ENCODE measurements around the gene ADD1. TPM values are rescaled to one million over a fixed set of nuclear protein-coding genes. Genes with fewer than 3 reads are reported as not detected.

The ADD1 gene
- total and polyA plus RNA-seq, 2 donors (not counting 1 experiment from before 2014, with no cell fraction given) = 302 to 383 TPM

DNA sequence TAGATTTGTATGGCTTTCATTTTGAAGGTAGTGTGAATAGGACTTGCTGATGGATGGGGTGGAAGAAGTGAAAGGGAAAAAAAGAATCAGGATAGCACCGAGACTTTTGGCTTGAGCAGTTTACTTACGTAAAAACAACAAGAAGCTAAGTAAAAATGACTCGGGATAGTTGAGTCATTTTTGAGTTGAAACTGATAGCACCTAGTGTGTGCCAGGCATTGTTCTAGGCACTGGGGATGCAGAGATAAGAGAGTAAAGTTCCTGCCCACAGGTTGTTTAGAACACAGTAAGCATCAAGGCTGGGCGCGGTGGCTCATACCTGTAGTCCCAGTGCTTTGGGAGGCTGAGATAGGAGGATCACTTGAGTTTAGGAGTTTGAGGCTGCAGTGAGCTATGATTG is 34.7 kb downstream of the ADD1 start:
- POLR2A ChIA-PET = no interaction called here
- intact Hi-C loops (cut with micrococcal nuclease) = no loop called here
- H3K27me3 ChIP-seq (replicated peaks in 1 of 4; ENCODE audit: control extremely low read depth in 1 of 4, control insufficient read depth in 3 of 4, insufficient read depth in 4 of 4, low read length in 3 of 4) = no peaks in the 10 kb centered on the region
- no peak overlapping the region for H3K4me3 ChIP-seq (ENCODE audit: control extremely low read depth in 1 of 5, extremely low read depth in 1 of 5, insufficient read depth in 1 of 5, low read depth in 2 of 5, low read length in 4 of 5)
- 98% methylated on average over 5 of the region's 5 CpGs for WGBS (ENCODE audit: insufficient coverage)
- no peak overlapping the region for H2AFZ ChIP-seq (ENCODE audit: insufficient read depth, low read depth, low read length, poor library complexity, severe bottlenecking)
- H3K4me1 ChIP-seq (ENCODE audit: control insufficient read depth in 2 of 2, insufficient read depth in 2 of 2, low read length in 2 of 2) = peaks cover 0 to 2% of the 10 kb centered on the region in 2 donors
- ATAC-seq (ENCODE audit: low read depth) (no peak), DNase-seq (no peak)
- no peak overlapping the region for H3K4me2 ChIP-seq (replicated peaks; ENCODE audit: low read depth, low read length, poor library complexity, severe bottlenecking)
- Mint-ChIP-seq H3K27ac (no peak overlapping the region), H3K27me3 (no peaks in the 10 kb centered on the region), H3K4me3 (no peak overlapping the region), H3K4me1 (peaks cover 27% of the 10 kb centered on the region), H3K9me3 (ENCODE audit: insufficient read depth) (no peaks in the 10 kb centered on the region)
- H3K36me3 ChIP-seq (replicated peaks in 1 of 2; ENCODE audit: control extremely low read depth in 1 of 2, control insufficient read depth in 1 of 2, extremely low read depth in 1 of 2, insufficient read depth in 2 of 2, low read length in 1 of 2) = peaks cover 21 to 73% of the 10 kb centered on the region in 2 experiments
- peaks cover 89% of the 10 kb centered on the region for H4K20me1 ChIP-seq (ENCODE audit: control insufficient read depth, insufficient read depth, low read length, poor library complexity, severe bottlenecking)
- H3K9ac ChIP-seq (ENCODE audit: low read length) = no peak overlapping the region
- CTCF ChIA-PET = interaction anchor here (1.2 to 1.5 kb wide), 3 partner anchors 27 to 116 kb away, joined by 3 to 4 read pairs (median 3); no protein-coding TSS in a partner anchor
- H3K27ac ChIP-seq (ENCODE audit: low read length in 2 of 2) = peak overlapping the region in 1 of 2 donors; percentile 28
- H3K9me3 ChIP-seq (ENCODE audit: control extremely low read depth in 1 of 3, control insufficient read depth in 2 of 3, insufficient read depth in 1 of 3, low read length in 2 of 3) = no peaks in the 10 kb centered on the region
- peaks cover 78% of the 10 kb centered on the region for H3K79me2 ChIP-seq (ENCODE audit: control insufficient read depth, insufficient read depth, low read length)
- TF ChIP-seq, protein P1, sequence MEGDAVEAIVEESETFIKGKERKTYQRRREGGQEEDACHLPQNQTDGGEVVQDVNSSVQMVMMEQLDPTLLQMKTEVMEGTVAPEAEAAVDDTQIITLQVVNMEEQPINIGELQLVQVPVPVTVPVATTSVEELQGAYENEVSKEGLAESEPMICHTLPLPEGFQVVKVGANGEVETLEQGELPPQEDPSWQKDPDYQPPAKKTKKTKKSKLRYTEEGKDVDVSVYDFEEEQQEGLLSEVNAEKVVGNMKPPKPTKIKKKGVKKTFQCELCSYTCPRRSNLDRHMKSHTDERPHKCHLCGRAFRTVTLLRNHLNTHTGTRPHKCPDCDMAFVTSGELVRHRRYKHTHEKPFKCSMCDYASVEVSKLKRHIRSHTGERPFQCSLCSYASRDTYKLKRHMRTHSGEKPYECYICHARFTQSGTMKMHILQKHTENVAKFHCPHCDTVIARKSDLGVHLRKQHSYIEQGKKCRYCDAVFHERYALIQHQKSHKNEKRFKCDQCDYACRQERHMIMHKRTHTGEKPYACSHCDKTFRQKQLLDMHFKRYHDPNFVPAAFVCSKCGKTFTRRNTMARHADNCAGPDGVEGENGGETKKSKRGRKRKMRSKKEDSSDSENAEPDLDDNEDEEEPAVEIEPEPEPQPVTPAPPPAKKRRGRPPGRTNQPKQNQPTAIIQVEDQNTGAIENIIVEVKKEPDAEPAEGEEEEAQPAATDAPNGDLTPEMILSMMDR (IDR thresholded peaks at IDR 0.05) = no peak
- TF ChIP-seq EZH2 (IDR thresholded peaks at IDR 0.05; ENCODE audit: borderline replicate concordance, insufficient read depth, low read depth, low read length, poor library complexity, severe bottlenecking) = no peak

DNA sequence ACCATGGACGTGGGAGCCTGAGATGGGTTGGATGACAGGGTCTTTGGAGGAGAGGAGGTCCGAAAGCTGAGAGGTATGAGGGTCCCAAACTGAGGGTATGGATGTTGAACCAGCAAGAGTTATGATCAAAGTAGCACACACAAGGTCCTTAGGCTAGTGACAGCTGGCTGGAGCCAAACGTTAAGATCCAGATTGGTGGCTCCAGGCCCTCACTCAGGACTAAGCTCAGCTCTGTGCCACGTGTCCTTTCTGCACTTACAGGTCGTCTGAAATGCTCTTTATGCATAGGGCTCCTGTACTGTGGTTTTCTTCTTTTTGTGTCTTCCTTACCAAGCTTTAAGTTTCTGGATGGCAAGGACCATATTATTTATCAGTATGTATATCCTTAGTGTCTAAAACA is 35.4 kb downstream of the ADD1 start:
- H4K20me1 ChIP-seq (ENCODE audit: control insufficient read depth, insufficient read depth, low read length, poor library complexity, severe bottlenecking) = peaks cover 89% of the 10 kb centered on the region
- peak overlapping the region in 1 of 2 donors; percentile 28 for H3K27ac ChIP-seq (ENCODE audit: low read length in 2 of 2)
- H3K4me2 ChIP-seq (replicated peaks; ENCODE audit: low read depth, low read length, poor library complexity, severe bottlenecking) = no peak overlapping the region
- TF ChIP-seq EZH2 (IDR thresholded peaks at IDR 0.05; ENCODE audit: borderline replicate concordance, insufficient read depth, low read depth, low read length, poor library complexity, severe bottlenecking) = no peak
- TF ChIP-seq, protein P1 (IDR thresholded peaks at IDR 0.05) = no peak
- H3K4me1 ChIP-seq (ENCODE audit: control insufficient read depth in 2 of 2, insufficient read depth in 2 of 2, low read length in 2 of 2) = no peaks in the 10 kb centered on the region
- H3K27me3 ChIP-seq (replicated peaks in 1 of 4; ENCODE audit: control extremely low read depth in 1 of 4, control insufficient read depth in 3 of 4, insufficient read depth in 4 of 4, low read length in 3 of 4) = no peaks in the 10 kb centered on the region
- no peak overlapping the region for H2AFZ ChIP-seq (ENCODE audit: insufficient read depth, low read depth, low read length, poor library complexity, severe bottlenecking)
- DNase-seq (no peak), ATAC-seq (ENCODE audit: low read depth) (no peak)
- ChIA-PET CTCF (interaction anchor here (0.6 to 1.5 kb wide), 4 partner anchors 12 to 44 kb away, joined by 3 to 4 read pairs (median 3); no protein-coding TSS in a partner anchor), POLR2A (interaction anchor here (0.5 to 1.0 kb wide), 2 partner anchors 9 to 13 kb away, joined by 3 to 4 read pairs; no protein-coding TSS in a partner anchor)
- H3K4me3 ChIP-seq (ENCODE audit: control extremely low read depth in 1 of 5, extremely low read depth in 1 of 5, insufficient read depth in 1 of 5, low read depth in 2 of 5, low read length in 4 of 5) = no peak overlapping the region
- H3K4me1 Mint-ChIP-seq = peaks cover 23% of the 10 kb centered on the region
- peaks cover 76% of the 10 kb centered on the region for H3K79me2 ChIP-seq (ENCODE audit: control insufficient read depth, insufficient read depth, low read length)
- peak overlapping the region; percentile 0 for H3K27ac Mint-ChIP-seq
- no peaks in the 10 kb centered on the region for H3K9me3 Mint-ChIP-seq (ENCODE audit: insufficient read depth)
- 91% methylated on average over 4 of the region's 5 CpGs for WGBS (ENCODE audit: insufficient coverage)
- no peak overlapping the region for H3K4me3 Mint-ChIP-seq
- intact Hi-C loops (cut with micrococcal nuclease) = no loop called here
- H3K9me3 ChIP-seq (ENCODE audit: control extremely low read depth in 1 of 3, control insufficient read depth in 2 of 3, insufficient read depth in 1 of 3, low read length in 2 of 3) = no peaks in the 10 kb centered on the region
- H3K27me3 Mint-ChIP-seq = no peaks in the 10 kb centered on the region
- no peak overlapping the region for H3K9ac ChIP-seq (ENCODE audit: low read length)
- peaks cover 21 to 79% of the 10 kb centered on the region in 2 experiments for H3K36me3 ChIP-seq (replicated peaks in 1 of 2; ENCODE audit: control extremely low read depth in 1 of 2, control insufficient read depth in 1 of 2, extremely low read depth in 1 of 2, insufficient read depth in 2 of 2, low read length in 1 of 2)
